Esophagus squamous epithelium (tissue), 4 donors: ENCODE measurements around the gene CD1C.
"Not testable (repeated sequence)": the region's sequence is repeated elsewhere in the genome, so short reads cannot be mapped to it uniquely, and the experiment has no call there.

Experiments
- CTCF ChIP-seq, 6 experiments: fragments of 450-650 bp in 4 of 6; fragments of 200-600 bp in 2 of 6; sonication (generic) in 2 of 6; IDR thresholded peaks; one replicate each; pipeline ENCODE4 v1.5.1; 2016 to 2019; ENCODE audit warnings: antibody characterized with exemption in 6 of 6, mild to moderate bottlenecking in 4 of 6, moderate library complexity in 4 of 6
- POLR2A ChIP-seq, 4 donors: fragments of 450-650 bp; IDR thresholded peaks; one replicate each; pipeline ENCODE4 v1.6.1; 2017; ENCODE audit warnings: antibody characterized with exemption in 4 of 4, mild to moderate bottlenecking in 4 of 4, moderate library complexity in 3 of 4

GRCh38 chr1:158336413-158336812, 46.7 kb downstream of the CD1C start:
- TF ChIP-seq POLR2A, CTCF (IDR thresholded peaks at IDR 0.05): not testable (repeated sequence)
